NB4 (cell line): ENCODE measurements around the gene TMEM238.
A peak's percentile ranks its signal among the peaks of the same experiment; 100 is the strongest.
"Not testable (repeated sequence)": the region's sequence is repeated elsewhere in the genome, so short reads cannot be mapped to it uniquely, and the experiment has no call there.

Source experiments
- DNase-seq: peaks from one replicate; pipeline ENCODE4 v3.0.0; 2010; ENCODE audit warnings: low read depth
- H3K4me3 ChIP-seq: one replicate; pipeline ENCODE4 v1.5.1; 2011; ENCODE audit warnings: mild to moderate bottlenecking, low read depth, low read length, moderate library complexity
- MYC ChIP-seq: IDR thresholded peaks from 2 replicates; pipeline ENCODE4 v1.6.1; 2011; ENCODE audit warnings: low read depth, low read length
- POLR2A ChIP-seq: IDR thresholded peaks from 2 replicates; pipeline ENCODE4 v1.6.1; 2011; ENCODE audit warnings: mild to moderate bottlenecking; ENCODE audit not compliant: insufficient read length; ENCODE audit errors: extremely low read depth
- TF ChIP-seq, protein P1 (sequence below): IDR thresholded peaks from one replicate; pipeline ENCODE4 v1.5.1; 2012; ENCODE audit warnings: low read depth, low read length
- TF ChIP-seq, protein P2 (sequence below): IDR thresholded peaks from 2 replicates; pipeline ENCODE4 v1.6.1; 2011; ENCODE audit warnings: low read depth, low read length

The TMEM238 gene

GRCh38 chr19:55341171-55341588 is 42.9 kb downstream of the TMEM238 start:
- H3K4me3 ChIP-seq: peak overlapping the region; percentile 16
- TF ChIP-seq POLR2A (no peak), MYC (no peak)
- TF ChIP-seq, protein P1, sequence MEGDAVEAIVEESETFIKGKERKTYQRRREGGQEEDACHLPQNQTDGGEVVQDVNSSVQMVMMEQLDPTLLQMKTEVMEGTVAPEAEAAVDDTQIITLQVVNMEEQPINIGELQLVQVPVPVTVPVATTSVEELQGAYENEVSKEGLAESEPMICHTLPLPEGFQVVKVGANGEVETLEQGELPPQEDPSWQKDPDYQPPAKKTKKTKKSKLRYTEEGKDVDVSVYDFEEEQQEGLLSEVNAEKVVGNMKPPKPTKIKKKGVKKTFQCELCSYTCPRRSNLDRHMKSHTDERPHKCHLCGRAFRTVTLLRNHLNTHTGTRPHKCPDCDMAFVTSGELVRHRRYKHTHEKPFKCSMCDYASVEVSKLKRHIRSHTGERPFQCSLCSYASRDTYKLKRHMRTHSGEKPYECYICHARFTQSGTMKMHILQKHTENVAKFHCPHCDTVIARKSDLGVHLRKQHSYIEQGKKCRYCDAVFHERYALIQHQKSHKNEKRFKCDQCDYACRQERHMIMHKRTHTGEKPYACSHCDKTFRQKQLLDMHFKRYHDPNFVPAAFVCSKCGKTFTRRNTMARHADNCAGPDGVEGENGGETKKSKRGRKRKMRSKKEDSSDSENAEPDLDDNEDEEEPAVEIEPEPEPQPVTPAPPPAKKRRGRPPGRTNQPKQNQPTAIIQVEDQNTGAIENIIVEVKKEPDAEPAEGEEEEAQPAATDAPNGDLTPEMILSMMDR: no peak
- TF ChIP-seq, protein P2, sequence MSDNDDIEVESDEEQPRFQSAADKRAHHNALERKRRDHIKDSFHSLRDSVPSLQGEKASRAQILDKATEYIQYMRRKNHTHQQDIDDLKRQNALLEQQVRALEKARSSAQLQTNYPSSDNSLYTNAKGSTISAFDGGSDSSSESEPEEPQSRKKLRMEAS: no peak
- DNase-seq: peak; percentile 45

- peak overlapping the region; percentile 59 for H3K4me3 ChIP-seq
- peak; percentile 16 for DNase-seq
- TF ChIP-seq MYC (no peak), POLR2A (no peak)
- TF ChIP-seq, protein P2: no peak
- TF ChIP-seq, protein P1: peak; percentile 0
Observed at GRCh38 chr19:55340784-55341147, 43.3 kb downstream of the TMEM238 start.

DNA sequence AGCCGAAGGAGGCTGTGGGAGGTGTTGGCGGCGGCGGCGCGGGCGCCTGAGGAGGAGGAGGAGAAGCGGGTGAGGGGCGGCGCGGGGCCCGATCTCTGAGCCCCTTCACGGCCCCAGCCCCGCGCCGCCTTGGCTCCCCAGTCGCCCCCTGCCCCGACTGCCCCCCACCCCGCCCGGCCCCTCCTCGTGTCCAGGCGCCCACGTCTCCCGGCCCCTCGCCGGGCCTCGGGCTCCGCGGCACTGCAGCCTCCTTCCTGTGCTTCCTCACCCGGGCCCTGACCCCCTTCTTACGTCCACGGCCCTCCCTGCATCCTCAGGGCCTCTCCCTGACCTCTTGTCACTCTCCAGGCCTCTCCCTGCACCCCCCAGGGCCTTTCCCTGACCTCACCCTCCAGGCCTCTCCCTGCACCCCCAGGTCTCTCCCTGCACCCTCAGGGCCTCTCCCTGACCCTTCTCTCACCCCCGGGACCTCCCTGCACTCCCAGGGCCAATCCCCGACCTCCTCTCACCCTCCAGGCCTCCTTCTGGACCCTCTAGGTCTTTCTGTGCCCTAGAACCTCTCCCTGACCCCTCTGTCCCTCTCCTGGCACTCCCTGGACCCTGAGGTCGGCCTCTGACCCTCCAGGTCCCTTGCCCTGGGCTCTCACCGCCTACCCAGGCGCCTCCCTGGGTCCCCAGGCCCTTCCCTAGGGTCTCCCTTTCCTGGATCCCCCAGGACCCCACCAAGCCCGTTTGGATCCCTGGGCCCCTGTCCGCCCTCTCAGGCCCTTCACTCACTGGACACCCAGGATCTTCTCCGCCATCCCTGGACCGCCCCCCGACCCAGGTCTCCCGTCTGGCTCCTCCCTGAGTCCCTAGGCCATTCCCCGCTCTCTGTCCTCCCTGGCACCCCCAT is 44.0 kb downstream of the TMEM238 start:
- peak overlapping the region; percentile 59 for H3K4me3 ChIP-seq
- DNase-seq: peak; percentile 31
- TF ChIP-seq MYC (no peak), POLR2A (peak; percentile 54)
- TF ChIP-seq, protein P1: no peak
- TF ChIP-seq, protein P2: no peak

DNA sequence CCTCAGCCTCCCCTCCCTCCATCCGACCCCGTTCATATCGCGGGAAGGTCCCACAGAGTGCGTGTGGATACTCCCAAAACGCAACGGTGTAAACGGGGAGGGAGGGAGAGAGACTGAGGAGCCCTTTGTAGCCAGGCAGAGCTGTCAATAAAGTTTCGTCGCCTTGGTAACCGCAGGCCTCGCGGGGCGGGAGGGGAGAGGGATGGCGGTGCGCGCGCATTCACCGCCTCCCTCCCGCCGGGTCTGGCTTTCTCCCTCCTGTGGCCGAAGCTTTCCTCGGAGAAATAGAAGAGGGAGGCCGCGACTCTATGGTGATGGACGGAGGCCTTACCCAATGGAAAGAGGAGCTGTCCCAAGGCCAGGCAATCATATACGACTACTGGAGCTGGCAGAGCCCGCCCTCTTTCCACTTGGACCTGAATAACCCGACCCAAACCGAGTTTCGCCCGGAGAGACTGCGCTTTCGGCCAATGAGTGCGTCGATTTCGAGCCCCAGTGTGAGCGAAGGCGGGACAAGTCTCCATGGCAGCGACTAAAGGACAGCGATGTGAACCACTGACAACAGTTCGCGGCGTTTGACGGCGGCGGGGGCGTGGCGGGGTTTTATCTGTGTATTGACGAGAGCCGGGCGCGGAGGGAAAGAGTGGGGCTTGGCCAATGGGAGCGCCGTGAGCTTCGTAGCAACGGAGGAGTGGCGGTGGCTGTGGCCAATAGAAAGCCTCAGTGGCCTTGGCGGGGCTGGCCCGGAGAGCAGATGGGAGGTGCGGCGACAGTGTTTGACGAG is 44.8 kb downstream of the TMEM238 start, which contains the start of gene KMT5C:
KMT5C (plus strand) TSS at position 772 of the 784 bp plus-strand sequence. CDS start 2,061 bp downstream, outside the sequence.
- no peak for TF ChIP-seq POLR2A
- TF ChIP-seq, protein P2: peak; percentile 29; the same call in 1 of the 2 replicates
- DNase-seq: peak; percentile 98
- peak within 1 kb of the TSS; percentile 59 for H3K4me3 ChIP-seq

DNA sequence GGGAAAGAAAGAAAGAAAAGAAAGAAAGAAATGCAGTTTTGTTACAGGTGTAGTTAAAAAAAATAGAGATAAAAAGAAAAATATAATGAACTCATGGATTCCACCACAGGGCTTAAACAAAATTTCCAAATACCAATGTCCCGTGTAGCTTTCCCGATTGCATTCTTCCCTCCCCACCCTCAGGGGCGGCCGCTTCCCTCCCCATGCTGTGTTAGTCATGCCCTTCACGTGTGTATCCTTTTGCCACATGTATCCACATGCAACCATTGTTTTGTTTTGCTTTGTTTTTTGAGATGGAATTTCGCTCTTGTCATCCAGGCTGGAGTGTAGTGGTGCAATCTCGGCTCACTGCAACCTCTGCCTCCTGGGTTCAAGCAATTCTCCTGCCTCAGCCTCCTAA is 48.0 kb downstream of the TMEM238 start:
- no peak overlapping the region for H3K4me3 ChIP-seq
- no peak for DNase-seq
- TF ChIP-seq, protein P2: no peak
- TF ChIP-seq POLR2A: no peak
- TF ChIP-seq MYC: no peak
- TF ChIP-seq, protein P1: no peak

DNA sequence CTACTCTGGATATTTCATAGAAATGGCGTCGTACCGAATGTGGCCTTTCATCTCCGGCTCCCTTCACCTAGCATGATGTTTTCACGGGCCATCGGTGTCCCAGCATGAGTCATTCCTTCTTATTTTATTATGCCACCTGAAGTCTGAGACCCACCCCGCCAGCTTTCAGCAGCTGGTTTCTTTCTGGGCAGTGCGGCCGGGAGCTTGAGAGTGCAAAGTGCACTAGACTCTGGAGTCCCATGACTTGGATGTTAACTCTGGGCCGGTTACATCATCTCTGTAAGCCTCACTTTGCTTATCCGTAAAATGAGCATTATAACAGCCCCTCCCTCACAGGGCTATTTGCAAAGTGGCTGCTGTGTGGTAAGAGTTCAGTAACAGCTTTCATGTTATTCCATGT is 50.2 kb downstream of the TMEM238 start:
- no peak for DNase-seq
- no peak overlapping the region for H3K4me3 ChIP-seq
- TF ChIP-seq MYC (no peak), POLR2A (no peak)
- TF ChIP-seq, protein P2: no peak
- TF ChIP-seq, protein P1: no peak

GRCh38 chr19:55329791-55330190 is 54.3 kb downstream of the TMEM238 start:
- not testable (repeated sequence) for DNase-seq, H3K4me3 ChIP-seq
